ENCODE data around the gene CALD1.

GRCh38 chr7:134785842-134786241 is 6.4 kb downstream of the CALD1 start:
- TF ChIP-seq, protein P1, sequence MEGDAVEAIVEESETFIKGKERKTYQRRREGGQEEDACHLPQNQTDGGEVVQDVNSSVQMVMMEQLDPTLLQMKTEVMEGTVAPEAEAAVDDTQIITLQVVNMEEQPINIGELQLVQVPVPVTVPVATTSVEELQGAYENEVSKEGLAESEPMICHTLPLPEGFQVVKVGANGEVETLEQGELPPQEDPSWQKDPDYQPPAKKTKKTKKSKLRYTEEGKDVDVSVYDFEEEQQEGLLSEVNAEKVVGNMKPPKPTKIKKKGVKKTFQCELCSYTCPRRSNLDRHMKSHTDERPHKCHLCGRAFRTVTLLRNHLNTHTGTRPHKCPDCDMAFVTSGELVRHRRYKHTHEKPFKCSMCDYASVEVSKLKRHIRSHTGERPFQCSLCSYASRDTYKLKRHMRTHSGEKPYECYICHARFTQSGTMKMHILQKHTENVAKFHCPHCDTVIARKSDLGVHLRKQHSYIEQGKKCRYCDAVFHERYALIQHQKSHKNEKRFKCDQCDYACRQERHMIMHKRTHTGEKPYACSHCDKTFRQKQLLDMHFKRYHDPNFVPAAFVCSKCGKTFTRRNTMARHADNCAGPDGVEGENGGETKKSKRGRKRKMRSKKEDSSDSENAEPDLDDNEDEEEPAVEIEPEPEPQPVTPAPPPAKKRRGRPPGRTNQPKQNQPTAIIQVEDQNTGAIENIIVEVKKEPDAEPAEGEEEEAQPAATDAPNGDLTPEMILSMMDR (IDR thresholded peaks at IDR 0.05), result no peak
- no peak for TF ChIP-seq POLR2A (IDR thresholded peaks at IDR 0.05)

Data from body of pancreas (tissue), 4 donors.